GM19395 (cell line): ENCODE measurements around the gene MAN1C1.

Experiments used
- ATAC-seq: cut with Tn5 transposase; IDR thresholded peaks from one replicate; pipeline ENCODE4 v1.9.1; 2021; ENCODE audit warnings: mild to moderate bottlenecking, moderate library complexity; ENCODE audit not compliant: unreplicated experiment

The MAN1C1 gene

GRCh38 chr1:25616095-25616986 is at the start of gene MAN1C1:
Gene MAN1C1, plus strand, starts transcription at chr1:25616791. Its CDS starts 1,007 bp downstream, at chr1:25617798.
- peak; percentile 56 for ATAC-seq

DNA sequence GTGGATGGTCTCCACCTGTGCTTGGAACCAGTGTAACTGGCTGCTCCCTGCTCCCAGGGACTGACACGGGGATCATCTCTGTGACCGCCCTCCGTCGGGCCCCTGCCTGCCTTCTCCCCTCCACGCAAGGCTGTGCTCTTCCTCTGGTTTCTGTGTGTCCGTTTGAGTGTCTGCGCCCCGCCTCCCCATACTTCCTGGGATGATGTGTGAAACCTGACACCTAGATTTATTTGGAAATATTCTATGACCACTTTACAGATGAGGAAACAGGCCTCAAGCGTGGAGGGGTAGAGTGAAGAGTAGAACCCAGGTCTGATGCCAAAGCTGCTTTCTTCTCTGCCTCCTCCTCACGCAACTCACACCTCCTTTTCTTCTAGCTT is 48.9 kb upstream of the MAN1C1 start:
- ATAC-seq = no peak

DNA sequence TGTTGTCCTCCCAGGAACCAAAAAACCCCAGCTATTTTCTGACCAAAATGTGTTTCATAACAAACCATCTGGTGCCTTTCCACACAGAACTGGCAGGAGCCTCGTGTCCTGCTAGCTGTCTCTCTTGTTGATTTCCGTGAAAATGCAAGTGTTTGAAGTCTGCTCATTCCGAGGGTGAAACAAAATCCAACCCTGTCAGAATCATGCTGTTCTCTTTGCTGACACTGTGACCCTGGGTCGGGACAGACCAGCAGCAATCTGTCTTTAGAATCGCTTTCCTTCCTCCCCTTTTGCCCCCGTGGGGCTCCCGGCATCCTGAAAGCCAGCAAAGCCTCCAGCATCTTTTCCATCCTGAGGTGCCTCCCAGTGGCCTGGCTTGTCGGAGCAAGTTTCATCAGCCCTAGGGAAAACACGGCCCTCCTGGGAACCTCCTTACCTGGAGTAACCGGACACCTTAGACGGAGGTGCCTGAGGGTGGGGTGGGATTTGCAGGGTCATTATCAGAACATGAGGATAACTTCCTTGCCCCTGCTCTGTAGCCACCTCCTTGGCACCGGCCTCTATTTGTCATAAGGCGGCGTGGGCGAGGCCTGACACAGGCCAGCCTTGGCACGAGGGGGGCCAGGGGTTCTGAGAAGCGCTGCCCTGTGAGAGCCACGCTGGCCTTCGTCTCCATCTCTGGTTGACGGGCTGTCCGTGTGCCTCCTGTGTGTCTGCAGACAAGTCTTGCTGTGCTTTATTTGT is 48.3 kb upstream of the MAN1C1 start:
- ATAC-seq = no peak

GRCh38 chr1:25568834-25569596 is 47.6 kb upstream of the MAN1C1 start:
- ATAC-seq = no peak

DNA sequence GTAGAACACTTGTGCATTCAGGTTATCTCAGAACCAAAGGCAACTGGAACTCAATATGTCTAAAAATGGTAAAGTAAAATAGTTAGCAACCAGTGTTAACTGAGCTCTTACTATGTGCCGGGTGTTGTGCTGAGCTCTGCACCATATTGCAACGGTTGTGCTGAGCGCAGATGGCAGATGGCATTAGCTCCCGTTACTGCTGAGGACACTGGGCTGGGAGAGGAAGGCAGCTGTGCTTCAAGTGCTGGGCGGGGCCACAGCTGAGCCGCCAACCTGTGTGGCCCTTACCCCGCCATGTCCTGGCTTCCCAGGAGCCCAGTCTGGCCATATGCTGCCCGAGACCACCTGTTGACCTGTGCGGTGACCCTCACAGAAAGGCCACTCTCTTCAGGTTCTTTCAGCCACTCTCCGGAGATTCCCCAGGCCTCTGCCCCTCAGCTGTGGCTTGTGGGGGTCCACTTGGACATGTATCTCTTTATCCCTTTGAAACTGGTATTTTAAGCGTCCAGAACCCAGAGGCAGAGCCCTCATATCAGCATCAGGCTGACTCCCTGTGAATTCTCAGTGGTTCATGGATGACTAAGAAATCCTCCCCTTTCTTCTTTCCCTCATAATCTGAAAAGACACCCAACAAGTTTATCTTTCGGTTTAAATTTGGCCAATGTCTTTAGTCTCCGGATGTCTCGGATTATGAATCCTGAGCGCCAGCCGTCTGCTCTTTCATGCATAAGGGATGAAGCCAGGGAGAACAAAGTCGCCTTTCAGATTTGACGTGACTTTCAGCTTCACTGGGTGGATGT is 46.8 kb upstream of the MAN1C1 start:
- ATAC-seq = no peak

- ATAC-seq = no peak
These were observed 45.6 kb upstream of the MAN1C1 start for GRCh38 chr1:25570798-25571521.

DNA sequence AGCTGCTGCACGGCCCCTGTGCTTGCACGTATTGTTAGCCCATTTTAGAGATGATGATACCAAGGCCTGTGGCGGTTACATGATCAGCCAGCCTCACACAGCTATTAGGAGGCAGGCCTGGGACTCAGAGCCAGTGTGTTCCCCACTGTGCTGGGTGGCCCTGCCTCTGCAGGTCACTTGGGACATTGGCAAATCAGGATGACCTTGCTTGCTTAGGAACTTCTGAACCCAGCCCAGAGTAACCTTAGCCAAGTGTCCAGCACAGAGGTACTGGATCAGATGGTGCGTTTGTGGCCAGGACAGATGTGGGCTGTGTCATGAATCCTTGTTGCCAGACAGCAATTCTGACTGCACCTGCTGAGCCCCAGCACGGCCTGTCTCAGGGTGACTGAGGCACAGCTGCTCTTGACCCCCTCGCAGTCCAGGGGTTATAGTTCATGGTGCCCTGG is 45.0 kb upstream of the MAN1C1 start:
- ATAC-seq = no peak

DNA sequence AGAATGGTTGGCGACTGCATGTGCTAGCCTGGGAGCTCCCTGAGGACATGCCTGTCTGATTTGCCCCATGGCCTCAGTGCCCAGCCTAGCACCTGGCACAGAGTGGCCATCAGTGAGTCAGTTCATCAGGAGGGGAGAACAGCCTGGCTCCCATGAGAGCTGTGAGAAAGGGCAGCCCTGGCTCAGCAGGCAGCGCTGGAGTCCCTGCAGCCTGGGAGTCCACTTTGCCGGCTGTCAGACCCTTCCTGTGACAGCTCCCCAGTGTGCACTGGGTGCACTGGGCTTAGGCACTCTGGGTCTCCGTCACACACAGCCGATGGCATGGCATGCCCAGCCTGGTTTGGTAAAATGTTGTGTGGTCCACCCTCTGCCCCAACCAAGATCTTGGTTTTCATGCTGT is 44.5 kb upstream of the MAN1C1 start:
- no peak for ATAC-seq

- no peak for ATAC-seq
These were observed 43.6 kb upstream of the MAN1C1 start for GRCh38 chr1:25572708-25573590.

DNA sequence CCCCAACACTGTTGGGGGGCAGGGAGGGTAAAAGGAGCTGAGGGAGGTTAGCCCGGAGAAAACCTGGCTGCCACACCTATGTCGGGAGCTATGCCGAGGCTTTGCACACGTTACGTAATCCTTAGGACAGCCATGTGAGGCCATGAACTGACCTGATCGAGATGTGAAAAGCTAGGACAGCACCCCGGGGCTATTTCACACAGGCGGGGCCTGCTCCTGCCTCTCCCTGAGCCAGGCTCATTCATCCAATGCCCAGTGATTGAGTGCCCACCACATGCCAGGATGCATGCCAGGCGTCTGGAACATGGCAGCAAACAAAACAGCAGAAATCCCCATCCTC is 43.0 kb upstream of the MAN1C1 start:
- no peak for ATAC-seq

GRCh38 chr1:25573961-25574360 is 42.6 kb upstream of the MAN1C1 start:
- ATAC-seq = no peak

DNA sequence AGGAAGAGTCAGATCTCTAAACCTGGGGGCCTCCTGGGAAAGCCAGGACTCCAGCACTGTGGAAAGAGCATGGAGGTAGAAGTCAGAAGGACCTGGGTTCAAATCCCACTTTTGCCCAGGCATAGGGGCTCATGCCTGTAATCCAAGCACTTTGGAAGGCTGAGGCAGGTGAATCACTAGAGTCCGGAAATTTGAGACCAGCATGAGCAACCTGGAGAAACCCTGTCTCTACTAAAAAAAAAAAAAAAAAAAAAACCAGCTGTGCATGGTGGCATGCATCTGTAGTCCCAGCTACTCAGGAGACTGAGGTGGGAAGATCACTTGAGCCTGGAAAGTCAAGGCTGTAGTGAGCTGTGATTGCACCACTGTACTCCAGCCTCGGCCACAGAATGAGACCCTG is 41.4 kb upstream of the MAN1C1 start:
- ATAC-seq = no peak

- ATAC-seq = no peak
These were observed 40.0 kb upstream of the MAN1C1 start for GRCh38 chr1:25576459-25577133.

GRCh38 chr1:25577134-25577920 is 39.3 kb upstream of the MAN1C1 start:
- ATAC-seq = no peak

DNA sequence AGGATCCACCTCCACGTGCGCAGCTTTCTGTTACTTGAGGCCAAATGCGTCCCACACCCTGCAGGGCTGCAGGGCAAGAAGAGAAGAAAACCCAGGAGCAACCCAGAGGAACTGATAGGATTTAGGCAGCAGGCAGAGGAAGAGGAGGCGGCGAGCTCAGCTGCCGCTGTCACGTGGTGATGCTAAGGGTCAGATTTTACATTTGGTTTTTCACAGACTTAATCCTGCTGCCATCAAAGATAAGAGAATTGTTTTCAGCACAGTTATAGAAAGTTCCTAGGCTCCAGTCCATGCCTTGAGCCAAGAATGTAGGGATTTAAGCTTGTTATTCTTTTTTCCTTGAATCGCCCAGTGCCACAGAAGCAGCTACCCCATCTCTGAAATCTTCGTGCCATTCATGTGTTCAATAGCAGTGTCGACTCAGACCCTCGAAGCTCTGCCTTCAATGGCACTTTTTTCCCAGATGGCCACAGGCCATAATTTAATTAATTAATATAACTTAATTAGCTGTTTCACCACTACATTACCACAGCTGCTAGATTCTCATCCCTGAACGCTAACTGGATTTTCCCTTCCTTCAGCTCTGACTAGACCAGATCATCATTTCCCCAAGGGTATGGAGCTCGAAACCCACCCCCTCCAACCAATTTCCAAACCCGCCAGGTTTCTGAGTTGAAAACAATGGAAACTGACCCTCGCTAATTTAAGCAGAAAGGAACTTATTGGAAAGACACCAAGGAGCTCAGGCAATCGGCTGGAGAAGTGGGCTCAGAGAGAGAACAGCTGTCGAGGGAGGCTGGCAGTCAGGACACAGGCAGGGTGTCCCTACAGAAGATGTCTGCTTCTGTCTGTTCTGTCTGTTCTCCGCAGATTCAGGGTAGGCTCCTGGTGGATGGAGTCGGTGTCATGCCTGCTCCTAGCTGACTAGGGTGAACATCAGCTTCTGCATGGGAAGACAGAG is 37.0 kb upstream of the MAN1C1 start:
- ATAC-seq = no peak

- no peak for ATAC-seq
These were observed 35.7 kb upstream of the MAN1C1 start for GRCh38 chr1:25580927-25581326.

- no peak for ATAC-seq
These were observed 34.8 kb upstream of the MAN1C1 start for GRCh38 chr1:25581764-25582163.
